Thyroid gland (tissue), 4 donors: Measurements from ENCODE around the gene LCT. TPM values are rescaled to one million over a fixed set of nuclear protein-coding genes. Genes with fewer than 3 reads are reported as not detected.

Source experiments
- DNase-seq, 2 donors: peaks; one replicate each; pipeline ENCODE4 v3.0.0-alpha.2; 2019
- H3K27ac ChIP-seq, 3 donors: fragments of 200-600 bp; sonication (generic); 1 replicate in 2 of 3; 2 replicates in 1 of 3; pipeline ENCODE4 v1.5.1; 2016 to 2019; ENCODE audit warnings: mild to moderate bottlenecking in 1 of 3, moderate library complexity in 1 of 3
- H3K27me3 ChIP-seq: fragments of 200-600 bp; sonication (generic); one replicate; pipeline ENCODE4 v1.5.1; 2019
- H3K36me3 ChIP-seq, 2 donors: fragments of 200-600 bp; sonication (generic); one replicate each; pipeline ENCODE4 v1.5.1; 2016 to 2019
- H3K4me1 ChIP-seq, 2 donors: fragments of 200-600 bp; sonication (generic); one replicate each; pipeline ENCODE4 v1.5.1; 2017 to 2019
- H3K4me3 ChIP-seq, 3 donors: fragments of 200-600 bp; sonication (generic); replicated peaks in 1 of 3; 1 replicate in 2 of 3; 2 replicates in 1 of 3; pipeline ENCODE4 v1.5.1; 2016; ENCODE audit warnings: mild to moderate bottlenecking in 1 of 3
- H3K9me3 ChIP-seq: fragments of 200-600 bp; sonication (generic); one replicate; pipeline ENCODE4 v1.5.1; 2017
- POLR2A ChIP-seq, 2 donors: fragments of 450-650 bp; IDR thresholded peaks; one replicate each; pipeline ENCODE4 v1.6.1; 2017; ENCODE audit warnings: antibody characterized with exemption in 2 of 2, mild to moderate bottlenecking in 2 of 2, moderate library complexity in 1 of 2
- WGBS, 2 donors: methylation state at CpG; one replicate each; pipeline ENCODE4 v1.1.5; 2017; 5-methylcytosine and 5-hydroxymethylcytosine counted together
- intact Hi-C: fragments of 100-400 bp; cut with DNase I; formaldehyde crosslinking; loops from one replicate; pipeline ENCODE4 v1.15.1; 2023
- total RNA-seq, 4 donors: library from RNA; depleted of rRNA; stranded (reverse); fragments of >200 nt; gene quantifications; one replicate each; pipeline ENCODE4 v1.2.3, GENCODE V29; 2016
- TF ChIP-seq, protein P1 (sequence below), 6 experiments: fragments of 200-600 bp in 3 of 6; fragments of 450-650 bp in 3 of 6; sonication (generic) in 3 of 6; IDR thresholded peaks; one replicate each; pipeline ENCODE4 v1.5.1; 2016 to 2019; ENCODE audit warnings: antibody characterized with exemption in 6 of 6, mild to moderate bottlenecking in 2 of 6, inconsistent platforms in 1 of 6, moderate library complexity in 1 of 6

Gene LCT
- total RNA-seq, 4 donors from 2014 or later: 0.24 TPM; not detected in 3

DNA sequence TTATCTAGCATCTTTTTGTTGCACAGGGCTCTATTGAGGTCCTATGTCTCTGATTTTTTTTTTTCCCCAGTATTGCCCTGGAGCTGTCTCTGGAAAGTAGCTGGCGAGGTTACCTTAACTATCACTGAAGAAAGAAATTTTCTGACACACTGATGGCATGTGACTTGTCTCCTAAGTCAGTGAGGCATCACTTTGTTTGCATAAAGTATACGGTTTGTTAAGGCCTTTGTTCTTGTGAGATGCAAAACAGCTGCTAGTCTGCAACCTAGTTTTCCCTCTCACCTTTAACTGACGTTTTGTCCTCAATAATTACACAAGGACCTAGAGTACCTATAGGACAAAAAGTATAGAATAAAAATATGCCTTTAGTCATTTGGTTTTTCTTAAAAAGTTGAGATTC lies 53.5 kb downstream of the LCT start:
- intact Hi-C loops: no loop called here
- 81 to 83% methylated on average over 3 of the region's 3 CpGs for WGBS, 2 donors
- H3K36me3 ChIP-seq: peaks cover 52 to 67% of the 10 kb centered on the region in 2 donors

DNA sequence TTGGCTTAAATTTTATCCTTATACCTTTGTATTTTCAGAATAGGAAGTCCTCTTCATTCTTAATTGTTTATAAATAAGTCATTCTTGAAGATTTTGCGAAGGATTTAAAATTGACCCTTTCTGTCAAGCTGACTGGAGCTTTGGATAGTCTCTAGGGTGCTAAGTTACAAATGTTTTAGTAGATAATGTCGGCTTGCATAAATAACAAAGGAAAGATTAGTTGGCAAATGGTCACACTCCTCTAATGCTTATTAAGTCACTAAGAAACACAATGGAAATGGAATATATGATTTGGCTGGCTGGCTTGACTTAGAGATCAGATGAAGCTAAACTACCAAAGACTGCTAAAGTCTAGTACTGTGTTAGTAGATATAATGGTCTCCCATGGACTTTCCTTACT lies 54.8 kb downstream of the LCT start:
- no peak for DNase-seq
- Histone ChIP-seq H3K27ac (no peak overlapping the region), H3K9me3 (no peaks in the 10 kb centered on the region), H3K4me1 (no peaks in the 10 kb centered on the region), H3K36me3 (peaks cover 55 to 71% of the 10 kb centered on the region in 2 donors), H3K27me3 (no peaks in the 10 kb centered on the region), H3K4me3 (no peak overlapping the region)
- TF ChIP-seq, protein P1, sequence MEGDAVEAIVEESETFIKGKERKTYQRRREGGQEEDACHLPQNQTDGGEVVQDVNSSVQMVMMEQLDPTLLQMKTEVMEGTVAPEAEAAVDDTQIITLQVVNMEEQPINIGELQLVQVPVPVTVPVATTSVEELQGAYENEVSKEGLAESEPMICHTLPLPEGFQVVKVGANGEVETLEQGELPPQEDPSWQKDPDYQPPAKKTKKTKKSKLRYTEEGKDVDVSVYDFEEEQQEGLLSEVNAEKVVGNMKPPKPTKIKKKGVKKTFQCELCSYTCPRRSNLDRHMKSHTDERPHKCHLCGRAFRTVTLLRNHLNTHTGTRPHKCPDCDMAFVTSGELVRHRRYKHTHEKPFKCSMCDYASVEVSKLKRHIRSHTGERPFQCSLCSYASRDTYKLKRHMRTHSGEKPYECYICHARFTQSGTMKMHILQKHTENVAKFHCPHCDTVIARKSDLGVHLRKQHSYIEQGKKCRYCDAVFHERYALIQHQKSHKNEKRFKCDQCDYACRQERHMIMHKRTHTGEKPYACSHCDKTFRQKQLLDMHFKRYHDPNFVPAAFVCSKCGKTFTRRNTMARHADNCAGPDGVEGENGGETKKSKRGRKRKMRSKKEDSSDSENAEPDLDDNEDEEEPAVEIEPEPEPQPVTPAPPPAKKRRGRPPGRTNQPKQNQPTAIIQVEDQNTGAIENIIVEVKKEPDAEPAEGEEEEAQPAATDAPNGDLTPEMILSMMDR (IDR thresholded peaks at IDR 0.05): no peak
- no peak for TF ChIP-seq POLR2A (IDR thresholded peaks at IDR 0.05)
- WGBS, 2 donors: 87 to 94% methylated on average over 2 of the region's 2 CpGs
- intact Hi-C loops: no loop called here

More for the DNA sequence above, 53.5 kb downstream of the LCT start:
- no peak for DNase-seq
- H3K27me3 ChIP-seq: no peaks in the 10 kb centered on the region
- no peaks in the 10 kb centered on the region for H3K9me3 ChIP-seq
- no peak overlapping the region for H3K27ac ChIP-seq
- no peak overlapping the region for H3K4me3 ChIP-seq
- no peaks in the 10 kb centered on the region for H3K4me1 ChIP-seq
- no peak for TF ChIP-seq POLR2A (IDR thresholded peaks at IDR 0.05)

DNA sequence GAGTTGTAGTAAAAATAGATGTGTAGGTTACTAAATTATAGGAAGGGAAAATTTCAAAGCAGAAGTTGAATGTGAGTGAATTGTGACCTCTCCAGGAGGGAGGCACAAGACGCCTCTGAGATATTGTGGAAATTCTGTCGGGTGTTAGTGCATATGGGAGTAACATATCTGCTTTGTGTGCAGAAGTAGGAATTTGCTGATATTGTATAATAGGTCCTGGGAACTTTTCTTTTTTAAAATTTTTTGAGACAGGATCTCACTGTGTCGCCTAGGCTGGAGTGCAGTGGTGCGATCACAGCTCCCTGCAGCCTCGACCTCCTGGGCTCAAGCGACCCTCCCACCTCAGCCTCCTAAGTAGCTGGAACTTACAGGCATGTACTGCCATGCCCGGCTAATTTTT lies 60.6 kb downstream of the LCT start:
- TF ChIP-seq, protein P1 (IDR thresholded peaks at IDR 0.05): no peak
- no peak for TF ChIP-seq POLR2A (IDR thresholded peaks at IDR 0.05)
- 95 to 97% methylated on average over 7 of the region's 7 CpGs for WGBS, 2 donors
- Histone ChIP-seq H3K27me3 (no peaks in the 10 kb centered on the region), H3K4me3 (no peak overlapping the region), H3K36me3 (peaks cover 59 to 83% of the 10 kb centered on the region in 2 donors), H3K27ac (no peak overlapping the region), H3K4me1 (no peaks in the 10 kb centered on the region), H3K9me3 (no peaks in the 10 kb centered on the region)
- no peak for DNase-seq
- intact Hi-C loops: no loop called here

DNA sequence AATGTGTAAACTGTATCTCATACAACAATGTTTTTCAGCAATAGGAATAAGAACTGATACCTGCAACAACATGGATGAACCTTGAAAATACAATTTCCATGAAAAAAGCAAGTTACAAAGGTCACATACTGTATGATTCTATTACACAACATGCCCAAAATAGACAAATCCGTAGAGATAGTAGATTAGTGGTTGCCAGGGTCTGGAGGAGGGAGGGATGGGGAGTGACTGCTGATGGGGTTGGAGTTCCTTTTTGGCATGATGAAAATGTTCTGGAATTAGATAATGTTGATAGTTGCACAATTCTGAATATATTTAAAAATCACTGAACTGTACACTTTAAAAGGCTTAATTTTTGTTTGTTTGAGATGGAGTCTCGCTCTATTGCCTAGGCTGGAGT lies 61.6 kb downstream of the LCT start:
- DNase-seq: no peak
- peaks cover 62 to 83% of the 10 kb centered on the region in 2 donors for H3K36me3 ChIP-seq
- H3K27me3 ChIP-seq: no peaks in the 10 kb centered on the region
- intact Hi-C loops: no loop called here
- H3K4me1 ChIP-seq: no peaks in the 10 kb centered on the region
- TF ChIP-seq, protein P1 (IDR thresholded peaks at IDR 0.05): no peak
- no peak for TF ChIP-seq POLR2A (IDR thresholded peaks at IDR 0.05)
- no peak overlapping the region for H3K4me3 ChIP-seq
- H3K9me3 ChIP-seq: no peaks in the 10 kb centered on the region
- H3K27ac ChIP-seq: no peak overlapping the region
- 50% methylated on average over 2 of the region's 2 CpGs for WGBS, 2 donors

DNA sequence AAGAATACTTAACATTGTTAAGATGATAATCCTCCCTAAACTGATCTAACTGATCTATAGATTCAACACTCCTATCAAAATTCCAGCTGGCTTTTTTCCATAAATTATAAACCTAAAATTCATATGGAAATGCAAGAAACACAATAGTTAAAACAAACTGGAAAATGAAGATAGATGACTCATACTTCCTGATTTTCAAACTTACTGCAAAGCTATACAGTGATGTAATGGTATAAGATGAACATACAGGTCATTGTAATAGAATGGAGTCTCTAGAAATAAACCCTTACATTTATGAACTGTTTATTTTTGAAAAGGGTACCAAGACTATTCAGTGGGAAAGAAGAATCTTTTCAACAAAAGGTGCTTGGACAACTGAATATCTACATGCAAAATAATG lies 63.1 kb downstream of the LCT start:
- H3K27me3 ChIP-seq: no peaks in the 10 kb centered on the region
- H3K36me3 ChIP-seq: peaks cover 57 to 80% of the 10 kb centered on the region in 2 donors
- H3K27ac ChIP-seq: no peak overlapping the region
- no peak overlapping the region for H3K4me3 ChIP-seq
- TF ChIP-seq, protein P1 (IDR thresholded peaks at IDR 0.05): no peak
- TF ChIP-seq POLR2A (IDR thresholded peaks at IDR 0.05): no peak
- H3K9me3 ChIP-seq: no peaks in the 10 kb centered on the region
- DNase-seq: no peak
- intact Hi-C loops: no loop called here
- no peaks in the 10 kb centered on the region for H3K4me1 ChIP-seq

DNA sequence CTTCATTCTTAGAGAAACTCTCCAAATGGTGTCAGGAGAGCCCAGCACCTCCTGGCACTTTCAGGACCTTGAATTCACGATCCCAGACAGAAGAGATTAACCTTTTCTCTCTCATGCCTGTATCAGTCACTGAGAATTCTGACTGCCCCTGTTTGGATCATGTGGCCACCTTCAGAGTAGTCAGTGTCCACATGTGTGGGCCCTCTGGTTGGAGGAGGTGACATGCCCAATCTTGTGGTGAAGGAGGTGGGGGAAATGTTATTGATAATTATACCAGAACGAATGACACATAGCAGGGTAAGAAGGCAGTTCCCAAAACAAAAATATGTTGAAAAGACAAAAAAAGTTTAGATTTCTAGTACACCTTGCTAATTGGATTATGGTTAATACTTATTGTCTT lies 63.7 kb downstream of the LCT start:
- no peaks in the 10 kb centered on the region for H3K27me3 ChIP-seq
- no peak overlapping the region for H3K4me3 ChIP-seq
- no peaks in the 10 kb centered on the region for H3K9me3 ChIP-seq
- TF ChIP-seq POLR2A (IDR thresholded peaks at IDR 0.05): no peak
- TF ChIP-seq, protein P1 (IDR thresholded peaks at IDR 0.05): no peak
- H3K36me3 ChIP-seq: peaks cover 59 to 81% of the 10 kb centered on the region in 2 donors
- DNase-seq: no peak
- H3K27ac ChIP-seq: no peak overlapping the region
- no peaks in the 10 kb centered on the region for H3K4me1 ChIP-seq
- WGBS, 2 donors: 98% methylated on average over 2 of the region's 2 CpGs
- intact Hi-C loops: no loop called here
